Osteoblast (primary cell): ENCODE results near the gene PRKAR2B. TPM values are rescaled to one million over a fixed set of nuclear protein-coding genes. Genes with fewer than 3 reads are reported as not detected.

Experiments used
- DNase-seq: peaks from one replicate; pipeline ENCODE4 v3.0.0; 2011; ENCODE audit warnings: low spot score, mixed read lengths; ENCODE audit not compliant: insufficient read length; ENCODE audit errors: missing footprints
- H2AFZ ChIP-seq: 2 replicates; pipeline ENCODE4 v1.6.0; 2011; ENCODE audit warnings: mild to moderate bottlenecking, low read length
- H3K27ac ChIP-seq: 2 replicates; pipeline ENCODE4 v1.5.1; 2011; ENCODE audit warnings: mild to moderate bottlenecking, low read depth, low read length, moderate library complexity
- H3K27me3 ChIP-seq: 2 replicates; pipeline ENCODE4 v1.6.0; 2012; ENCODE audit warnings: mild to moderate bottlenecking, control low read depth, inconsistent platforms, low read length, moderate library complexity; ENCODE audit not compliant: insufficient read depth
- H3K36me3 ChIP-seq: 2 replicates; pipeline ENCODE4 v1.5.1; 2011; ENCODE audit warnings: mild to moderate bottlenecking, low read length, control low read depth, moderate library complexity; ENCODE audit not compliant: insufficient read depth
- H3K4me1 ChIP-seq: 2 replicates; pipeline ENCODE4 v1.5.1; 2011; ENCODE audit warnings: mild to moderate bottlenecking, low read length, control low read depth, moderate library complexity; ENCODE audit not compliant: insufficient read depth
- H3K4me2 ChIP-seq: 2 replicates; pipeline ENCODE4 v1.6.0; 2011; ENCODE audit warnings: mild to moderate bottlenecking, low read length; ENCODE audit not compliant: insufficient read depth
- H3K4me3 ChIP-seq: fragments of 200-600 bp; sonication (generic); 3 replicates; pipeline ENCODE4 v1.5.1; 2012; ENCODE audit warnings: mild to moderate bottlenecking, low read length, inconsistent platforms; ENCODE audit not compliant: insufficient read depth
- H3K79me2 ChIP-seq: 2 replicates; pipeline ENCODE4 v1.6.0; 2012; ENCODE audit warnings: mild to moderate bottlenecking, low read length, control low read depth, inconsistent platforms; ENCODE audit not compliant: insufficient read depth
- H3K9me3 ChIP-seq: 2 replicates; pipeline ENCODE4 v1.5.1; 2011; ENCODE audit warnings: low read depth, low read length, control low read depth
- H4K20me1 ChIP-seq: 2 replicates; pipeline ENCODE4 v1.6.0; 2012; ENCODE audit warnings: mild to moderate bottlenecking, low read length, control low read depth; ENCODE audit not compliant: insufficient read depth
- CTCF ChIP-seq: IDR thresholded peaks from 2 replicates; pipeline ENCODE4 v1.5.1; 2011; ENCODE audit warnings: mild to moderate bottlenecking, low read depth, low read length, moderate library complexity; ENCODE audit errors: extremely low read depth
- total RNA-seq: library from RNA; depleted of rRNA; stranded (reverse); fragments of >200 nt; gene quantifications from 2 replicates; pipeline ENCODE4 v1.2.3, GENCODE V29; 2012

Gene PRKAR2B
- total RNA-seq, 1 donor: 2.5 TPM

- H3K9me3 ChIP-seq: no peaks in the 10 kb centered on the region
- DNase-seq: no peak
- H3K27ac ChIP-seq: no peak overlapping the region
- no peak for TF ChIP-seq CTCF
- no peak overlapping the region for H3K4me3 ChIP-seq
- H3K27me3 ChIP-seq: peaks cover 34% of the 10 kb centered on the region
- H3K4me2 ChIP-seq: no peak overlapping the region
- no peak overlapping the region for H2AFZ ChIP-seq
- H3K4me1 ChIP-seq: peaks cover 13% of the 10 kb centered on the region
- H4K20me1 ChIP-seq: no peaks in the 10 kb centered on the region
- no peaks in the 10 kb centered on the region for H3K36me3 ChIP-seq
- H3K79me2 ChIP-seq: no peaks in the 10 kb centered on the region
Observed at GRCh38 chr7:107046491-107047259, 2.2 kb downstream of the PRKAR2B start.

GRCh38 chr7:107047902-107048782 lies 3.6 kb downstream of the PRKAR2B start:
- peak; percentile 30 for DNase-seq
- Histone ChIP-seq H3K9me3 (no peaks in the 10 kb centered on the region), H3K4me1 (peaks cover 13% of the 10 kb centered on the region), H3K79me2 (no peaks in the 10 kb centered on the region), H3K27me3 (peaks cover 34% of the 10 kb centered on the region), H3K4me3 (no peak overlapping the region), H3K27ac (no peak overlapping the region), H2AFZ (no peak overlapping the region), H3K36me3 (no peaks in the 10 kb centered on the region), H3K4me2 (no peak overlapping the region), H4K20me1 (no peaks in the 10 kb centered on the region)
- no peak for TF ChIP-seq CTCF

- peaks cover 34% of the 10 kb centered on the region for H3K27me3 ChIP-seq
Observed at GRCh38 chr7:107048783-107049418, 4.4 kb downstream of the PRKAR2B start.

More at GRCh38 chr7:107048783-107049418, 4.4 kb downstream of the PRKAR2B start:
- Histone ChIP-seq H3K4me1 (peaks cover 13% of the 10 kb centered on the region), H3K27ac (no peak overlapping the region), H3K36me3 (no peaks in the 10 kb centered on the region), H3K9me3 (no peaks in the 10 kb centered on the region), H3K4me3 (no peak overlapping the region), H4K20me1 (no peaks in the 10 kb centered on the region), H3K4me2 (no peak overlapping the region), H3K79me2 (no peaks in the 10 kb centered on the region), H2AFZ (no peak overlapping the region)
- TF ChIP-seq CTCF: no peak
- DNase-seq: no peak
